PC-3 (cell line): Measurements from ENCODE around the gene LRRC45.

ENCODE experiments used
- CTCF ChIP-seq: fragments of 300-600 bp; sonication (generic); conservative IDR thresholded peaks from 2 replicates; pipeline ENCODE4 v1.5.1; 2017; ENCODE audit warnings: antibody characterized with exemption, low read depth, mild to moderate bottlenecking, low read length
- EZH2 ChIP-seq: fragments of 300-600 bp; sonication (generic); IDR thresholded peaks from one replicate; pipeline ENCODE4 v1.6.1; 2017; ENCODE audit warnings: antibody characterized with exemption, mild to moderate bottlenecking, low read length; ENCODE audit not compliant: unreplicated experiment
- EZH2phosphoT487 ChIP-seq: fragments of 300-600 bp; sonication (generic); IDR thresholded peaks from 2 replicates; pipeline ENCODE4 v1.6.1; 2018; ENCODE audit warnings: mild to moderate bottlenecking, antibody characterized with exemption, low read length, borderline replicate concordance

GRCh38 chr17:82064433-82065192 is 41.5 kb downstream of the LRRC45 start:
- TF ChIP-seq CTCF (no peak), EZH2phosphoT487 (no peak), EZH2 (no peak)
